Smooth muscle cell (in vitro differentiated cells): ENCODE data around the gene IL24. TPM values are rescaled to one million over a fixed set of nuclear protein-coding genes. Genes with fewer than 3 reads are reported as not detected.

Experiments used
- DNase-seq: peaks from one replicate; lab custom pipeline; 2025; ENCODE audit not compliant: unreplicated experiment; lab: John Stamatoyannopoulos, UW
- H2AFZ ChIP-seq: fragments of 200-600 bp; sonication (generic); 2 replicates; pipeline ENCODE4 v1.6.0; 2016; ENCODE audit warnings: antibody characterized with exemption, low read depth, mild to moderate bottlenecking
- H3F3A ChIP-seq: fragments of 200-600 bp; sonication (generic); 2 replicates; pipeline ENCODE4 v1.6.0; 2017; ENCODE audit warnings: antibody characterized with exemption, low read depth
- H3K27ac ChIP-seq: fragments of 200-600 bp; sonication (generic); 2 replicates; pipeline ENCODE4 v1.5.1; 2016; ENCODE audit warnings: low read depth, mild to moderate bottlenecking
- H3K27me3 ChIP-seq: fragments of 200-600 bp; sonication (generic); 2 replicates; pipeline ENCODE4 v1.6.1; 2016; ENCODE audit warnings: low read depth, mild to moderate bottlenecking
- H3K36me3 ChIP-seq: fragments of 200-600 bp; sonication (generic); 2 replicates; pipeline ENCODE4 v1.5.1; 2016; ENCODE audit warnings: low read depth
- H3K4me1 ChIP-seq: fragments of 200-600 bp; sonication (generic); 2 replicates; pipeline ENCODE4 v1.5.1; 2016; ENCODE audit warnings: low read depth
- H3K4me2 ChIP-seq: fragments of 200-600 bp; sonication (generic); 2 replicates; pipeline ENCODE4 v1.6.0; 2016; ENCODE audit warnings: mild to moderate bottlenecking
- H3K4me3 ChIP-seq: fragments of 200-600 bp; sonication (generic); 2 replicates; pipeline ENCODE4 v1.5.1; 2016; ENCODE audit warnings: mild to moderate bottlenecking
- H3K79me2 ChIP-seq: fragments of 200-600 bp; sonication (generic); 2 replicates; pipeline ENCODE4 v1.6.0; 2016; ENCODE audit warnings: low read depth, mild to moderate bottlenecking
- H3K9ac ChIP-seq: fragments of 200-600 bp; sonication (generic); 2 replicates; pipeline ENCODE4 v1.6.0; 2016; ENCODE audit warnings: low read depth
- H3K9me3 ChIP-seq: fragments of 200-600 bp; sonication (generic); replicated peaks from 2 replicates; pipeline ENCODE4 v1.5.1; 2016; ENCODE audit warnings: low read depth
- H4K20me1 ChIP-seq: fragments of 200-600 bp; sonication (generic); 2 replicates; pipeline ENCODE4 v1.6.0; 2016; ENCODE audit warnings: low read depth
- CTCF ChIP-seq: fragments of 200-600 bp; sonication (generic); IDR thresholded peaks from 2 replicates; pipeline ENCODE4 v1.5.1; 2017; ENCODE audit warnings: borderline replicate concordance, mild to moderate bottlenecking, antibody characterized with exemption; ENCODE audit not compliant: insufficient read depth, poor library complexity, severe bottlenecking
- WGBS: methylation state at CpG from one replicate; pipeline ENCODE4 v1.1.7; 2016; ENCODE audit warnings: low lambda C conversion rate; 5-methylcytosine and 5-hydroxymethylcytosine counted together
- polyA plus RNA-seq: library from polyadenylated mRNA; unstranded; fragments of >200 nt; fragmentation: Nextera tagmentation; extraction: Ambion mirVana; gene quantifications from 2 replicates; pipeline ENCODE4 v1.2.1, GENCODE V29; 2016
- total RNA-seq: library from RNA; depleted of rRNA; stranded (reverse); fragments of >200 nt; gene quantifications from 2 replicates; pipeline ENCODE4 v1.2.3, GENCODE V29; 2014

IL24 gene
- total and polyA plus RNA-seq, 2 experiments from 2014 or later = 1.5 to 1.9 TPM

- no peaks in the 10 kb centered on the region for H3F3A ChIP-seq
- no peaks in the 10 kb centered on the region for H3K36me3 ChIP-seq
- no peak overlapping the region for H3K4me3 ChIP-seq
- peaks cover 4% of the 10 kb centered on the region for H3K4me1 ChIP-seq
- no peak for DNase-seq
- H3K27me3 ChIP-seq = peaks cover 26% of the 10 kb centered on the region
- H3K27ac ChIP-seq = no peak overlapping the region
- no peak overlapping the region for H2AFZ ChIP-seq
- H3K9me3 ChIP-seq = no peaks in the 10 kb centered on the region
- no peak for TF ChIP-seq CTCF
- no peak overlapping the region for H3K4me2 ChIP-seq
- H3K79me2 ChIP-seq = no peaks in the 10 kb centered on the region
- no peak overlapping the region for H3K9ac ChIP-seq
- H4K20me1 ChIP-seq = no peaks in the 10 kb centered on the region
- 49% methylated on average over 4 of the region's 4 CpGs for WGBS
Measured at GRCh38 chr1:206952171-206952570, 54.9 kb downstream of the IL24 start.

GRCh38 chr1:206953126-206953525 lies 55.9 kb downstream of the IL24 start:
- no peak for DNase-seq
- TF ChIP-seq CTCF = no peak
- 96% methylated on average over 3 of the region's 3 CpGs for WGBS
- Histone ChIP-seq H3K79me2 (no peaks in the 10 kb centered on the region), H4K20me1 (no peaks in the 10 kb centered on the region), H3K9me3 (no peaks in the 10 kb centered on the region), H3K36me3 (no peaks in the 10 kb centered on the region), H2AFZ (no peak overlapping the region), H3K27ac (no peak overlapping the region), H3F3A (no peaks in the 10 kb centered on the region), H3K9ac (no peak overlapping the region), H3K27me3 (peaks cover 19% of the 10 kb centered on the region), H3K4me3 (no peak overlapping the region), H3K4me2 (no peak overlapping the region), H3K4me1 (peaks cover 4% of the 10 kb centered on the region)

- TF ChIP-seq CTCF = no peak
- H3K4me1 ChIP-seq = peaks cover 4% of the 10 kb centered on the region
- H3K4me3 ChIP-seq = no peak overlapping the region
- 98% methylated on average over 2 of the region's 2 CpGs for WGBS
- H3F3A ChIP-seq = no peaks in the 10 kb centered on the region
- H3K27me3 ChIP-seq = peaks cover 14% of the 10 kb centered on the region
- no peak for DNase-seq
- no peaks in the 10 kb centered on the region for H3K9me3 ChIP-seq
- H2AFZ ChIP-seq = no peak overlapping the region
- H3K4me2 ChIP-seq = no peak overlapping the region
- H3K36me3 ChIP-seq = no peaks in the 10 kb centered on the region
- no peaks in the 10 kb centered on the region for H3K79me2 ChIP-seq
- H3K27ac ChIP-seq = no peak overlapping the region
- no peak overlapping the region for H3K9ac ChIP-seq
- no peaks in the 10 kb centered on the region for H4K20me1 ChIP-seq
Measured at GRCh38 chr1:206953626-206954025, 56.4 kb downstream of the IL24 start.

Other genes starting within 250 kb of the IL24 start
- gene MAPKAPK2, start 212.5 kb upstream of the IL24 start, total RNA-seq = 36.0 and 40.9 TPM in 2 replicates
- gene MAPKAPK2, start 212.5 kb upstream of the IL24 start, polyA plus RNA-seq = 14.3 and 16.9 TPM in 2 replicates
- not detected in 2 replicates for gene IL19, start 126.7 kb upstream of the IL24 start, total RNA-seq
- 0.35 and 0.52 TPM in 2 replicates for gene IL19, start 126.7 kb upstream of the IL24 start, polyA plus RNA-seq
- gene IL10, start 124.9 kb upstream of the IL24 start, total RNA-seq = 0.36 and 2.2 TPM in 2 replicates
- 1.2 and 2.8 TPM in 2 replicates for gene IL10, start 124.9 kb upstream of the IL24 start, polyA plus RNA-seq
- gene IL20, start 31.8 kb upstream of the IL24 start, total RNA-seq = not detected in 2 replicates
- gene IL20, start 31.8 kb upstream of the IL24 start, polyA plus RNA-seq = 1.6 TPM in 1 of 2 replicates, not detected in the other
- not detected in 2 replicates for gene FCMR, start 24.5 kb downstream of the IL24 start, total RNA-seq
- gene FCMR, start 24.5 kb downstream of the IL24 start, polyA plus RNA-seq = 1.6 and 4.0 TPM in 2 replicates
- gene PIGR, start 49.0 kb downstream of the IL24 start, total RNA-seq = not detected in 2 replicates
- not detected in 2 replicates for gene PIGR, start 49.0 kb downstream of the IL24 start, polyA plus RNA-seq
- not detected in 2 replicates for gene FCAMR, start 73.0 kb downstream of the IL24 start, total RNA-seq
- gene FCAMR, start 73.0 kb downstream of the IL24 start, polyA plus RNA-seq = not detected in 2 replicates
- gene C1orf116, start 135.3 kb downstream of the IL24 start, total RNA-seq = 3.2 and 6.0 TPM in 2 replicates
- gene C1orf116, start 135.3 kb downstream of the IL24 start, polyA plus RNA-seq = 0.14 and 2.7 TPM in 2 replicates
- 31.9 and 37.9 TPM in 2 replicates for gene YOD1, start 153.8 kb downstream of the IL24 start, total RNA-seq
- 3.8 and 5.6 TPM in 2 replicates for gene YOD1, start 153.8 kb downstream of the IL24 start, polyA plus RNA-seq
- gene PFKFB2, start 155.8 kb downstream of the IL24 start, total RNA-seq = 9.8 and 15.6 TPM in 2 replicates
- gene PFKFB2, start 155.8 kb downstream of the IL24 start, polyA plus RNA-seq = 2.1 and 5.0 TPM in 2 replicates
- 0.99 and 1.2 TPM in 2 replicates for gene C4BPB, start 191.4 kb downstream of the IL24 start, total RNA-seq
- gene C4BPB, start 191.4 kb downstream of the IL24 start, polyA plus RNA-seq = 0.60 and 1.00 TPM in 2 replicates
- not detected in 2 replicates for gene C4BPA, start 206.8 kb downstream of the IL24 start, total RNA-seq
- not detected in 2 replicates for gene C4BPA, start 206.8 kb downstream of the IL24 start, polyA plus RNA-seq